Mesenteric fat pad (tissue), 1 donor: ENCODE results near the gene PDPR. TPM values are rescaled to one million over a fixed set of nuclear protein-coding genes. Genes with fewer than 3 reads are reported as not detected.

Experiments used
- total RNA-seq: library from RNA; stranded (reverse); fragmentation: NEBNext Ultra II Directional; extraction: Animal tissue kit (Norgen Biotek cat#: 25700); gene quantifications from one replicate; pipeline ENCODE4 v1.2.1, GENCODE V29; 2021
- donor health status: DM: yes; HTN: yes; CAD: no.

Gene PDPR
- total RNA-seq, 1 donor from 2014 or later: 33.5 TPM

Other genes starting within 250 kb of the PDPR start
- gene CLEC18A, start 163.0 kb upstream of the PDPR start, total RNA-seq: 0.61 TPM
- gene CLEC18C, start 59.5 kb downstream of the PDPR start, total RNA-seq: not detected
- 25.8 TPM for gene EXOSC6, start 137.6 kb downstream of the PDPR start, total RNA-seq
- 100 TPM for gene AARS1, start 175.2 kb downstream of the PDPR start, total RNA-seq
- 26.5 TPM for gene DDX19B, start 184.9 kb downstream of the PDPR start, total RNA-seq
- gene DDX19A, start 232.6 kb downstream of the PDPR start, total RNA-seq: 37.4 TPM